H9 (cell line): ENCODE measurements around the gene CD3G. TPM values are rescaled to one million over a fixed set of nuclear protein-coding genes. Genes with fewer than 3 reads are reported as not detected.

Source experiments
- DNase-seq: peaks from one replicate; pipeline ENCODE4 v3.0.0-alpha.2; 2017
- H2AFZ ChIP-seq: one replicate; pipeline ENCODE4 v1.6.1; 2013; ENCODE audit warnings: mild to moderate bottlenecking, low read length, control low read depth, moderate library complexity
- H2AK5ac ChIP-seq: 2 replicates; pipeline ENCODE4 v1.6.1; 2013; ENCODE audit warnings: low read length, control low read depth, mixed read lengths; ENCODE audit not compliant: insufficient read length
- H2BK120ac ChIP-seq: one replicate; pipeline ENCODE4 v1.6.1; 2013; ENCODE audit warnings: low read depth, mild to moderate bottlenecking, low read length, control low read depth, inconsistent platforms; ENCODE audit not compliant: poor library complexity, severe bottlenecking
- H2BK12ac ChIP-seq: 2 replicates; pipeline ENCODE4 v1.6.1; 2013; ENCODE audit warnings: low read length, control low read depth, mixed read lengths, low read depth; ENCODE audit not compliant: insufficient read length
- H2BK15ac ChIP-seq: 2 replicates; pipeline ENCODE4 v1.6.1; 2013; ENCODE audit warnings: low read depth, low read length, control low read depth
- H2BK20ac ChIP-seq: one replicate; pipeline ENCODE4 v1.6.1; 2013; ENCODE audit warnings: low read depth, mild to moderate bottlenecking, low read length, control low read depth, inconsistent platforms; ENCODE audit not compliant: poor library complexity, severe bottlenecking
- H2BK5ac ChIP-seq: 2 replicates; pipeline ENCODE4 v1.6.1; 2013; ENCODE audit warnings: low read length, control low read depth, mixed read lengths; ENCODE audit not compliant: insufficient read length
- H3K14ac ChIP-seq: 2 replicates; pipeline ENCODE4 v1.6.1; 2013; ENCODE audit warnings: low read length, control low read depth; ENCODE audit not compliant: insufficient read depth
- H3K18ac ChIP-seq: 2 replicates; pipeline ENCODE4 v1.6.1; 2013; ENCODE audit warnings: low read depth, mild to moderate bottlenecking, mixed read lengths, low read length, control low read depth; ENCODE audit not compliant: insufficient read length
- H3K23ac ChIP-seq: 2 replicates; pipeline ENCODE4 v1.6.1; 2013; ENCODE audit warnings: low read length, control low read depth, mixed read lengths, low read depth; ENCODE audit not compliant: insufficient read length
- H3K23me2 ChIP-seq: 2 replicates; pipeline ENCODE4 v1.6.1; 2013; ENCODE audit warnings: low read depth, mild to moderate bottlenecking, mixed read lengths, low read length, control low read depth; ENCODE audit not compliant: insufficient read length, poor library complexity, severe bottlenecking
- H3K27ac ChIP-seq: 2 replicates; pipeline ENCODE4 v1.5.1; 2013; ENCODE audit warnings: low read length, control low read depth, mixed read lengths, low read depth; ENCODE audit not compliant: insufficient read length
- H3K27me3 ChIP-seq: 2 replicates; pipeline ENCODE4 v1.6.1; 2013; ENCODE audit warnings: low read length, control low read depth, inconsistent platforms; ENCODE audit not compliant: insufficient read depth
- H3K4ac ChIP-seq: 2 replicates; pipeline ENCODE4 v1.6.1; 2013; ENCODE audit warnings: low read depth, mild to moderate bottlenecking, control low read depth, inconsistent platforms, low read length, moderate library complexity
- H3K4me1 ChIP-seq: 2 replicates; pipeline ENCODE4 v1.6.1; 2013; ENCODE audit warnings: low read length, control low read depth, inconsistent platforms; ENCODE audit not compliant: insufficient read depth
- H3K4me2 ChIP-seq: 2 replicates; pipeline ENCODE4 v1.6.1; 2013; ENCODE audit warnings: low read length, control low read depth, mixed read lengths; ENCODE audit not compliant: insufficient read length, insufficient read depth
- H3K56ac ChIP-seq: 2 replicates; pipeline ENCODE4 v1.6.1; 2013; ENCODE audit warnings: low read depth, mild to moderate bottlenecking, mixed read lengths, low read length, control low read depth; ENCODE audit not compliant: insufficient read length
- H3K79me1 ChIP-seq: 2 replicates; pipeline ENCODE4 v1.6.1; 2013; ENCODE audit warnings: low read depth, mild to moderate bottlenecking, moderate library complexity, low read length, control low read depth, inconsistent platforms; ENCODE audit not compliant: insufficient read depth, poor library complexity, severe bottlenecking
- H3K79me2 ChIP-seq: 2 replicates; pipeline ENCODE4 v1.6.1; 2013; ENCODE audit warnings: low read length, control low read depth, inconsistent platforms; ENCODE audit not compliant: insufficient read depth
- H3K9ac ChIP-seq: 2 replicates; pipeline ENCODE4 v1.6.1; 2013; ENCODE audit warnings: low read length, control low read depth, mixed read lengths; ENCODE audit not compliant: insufficient read length; ENCODE audit errors: extremely low read depth
- H3K9me3 ChIP-seq: one replicate; pipeline ENCODE4 v1.6.1; 2013; ENCODE audit warnings: low read depth, low read length, inconsistent platforms; ENCODE audit not compliant: control insufficient read depth
- H3T11ph ChIP-seq: one replicate; pipeline ENCODE4 v1.6.1; 2013; ENCODE audit warnings: mild to moderate bottlenecking, low read length, control low read depth, inconsistent platforms
- H4K20me1 ChIP-seq: one replicate; pipeline ENCODE4 v1.6.1; 2013; ENCODE audit not compliant: control insufficient read depth, insufficient read length, insufficient read depth
- H4K5ac ChIP-seq: 2 replicates; pipeline ENCODE4 v1.6.1; 2013; ENCODE audit warnings: low read depth, mild to moderate bottlenecking, mixed read lengths, low read length, control low read depth; ENCODE audit not compliant: insufficient read length
- H4K8ac ChIP-seq: replicated peaks from 2 replicates; pipeline ENCODE4 v1.6.1; 2013; ENCODE audit warnings: low read length, control low read depth, mixed read lengths, low read depth; ENCODE audit not compliant: insufficient read length
- H4K91ac ChIP-seq: 2 replicates; pipeline ENCODE4 v1.6.1; 2013; ENCODE audit warnings: low read depth, mild to moderate bottlenecking, moderate library complexity, mixed read lengths, low read length, control low read depth; ENCODE audit not compliant: insufficient read length
- H3K27ac Mint-ChIP-seq, 3 experiments: 2 replicates in 2 of 3; 3 replicates in 1 of 3; pipeline ENCODE4 v1.8.0; 2020 to 2021; ENCODE audit warnings: mixed read lengths in 3 of 3, mild to moderate bottlenecking in 1 of 3, moderate library complexity in 1 of 3
- H3K27me3 Mint-ChIP-seq: 2 replicates; pipeline ENCODE4 v1.8.0; 2021; ENCODE audit warnings: low read depth, mild to moderate bottlenecking, moderate library complexity, mixed read lengths
- H3K36me3 Mint-ChIP-seq, 3 experiments: 2 replicates in 2 of 3; 3 replicates in 1 of 3; pipeline ENCODE4 v1.8.0; 2020 to 2021; ENCODE audit warnings: low read depth in 3 of 3, mixed read lengths in 3 of 3; ENCODE audit not compliant: insufficient read depth in 1 of 3
- H3K4me1 Mint-ChIP-seq, 2 experiments: 2 replicates each; pipeline ENCODE4 v1.8.0; 2020; ENCODE audit warnings: mixed read lengths in 2 of 2
- H3K4me3 Mint-ChIP-seq, 2 experiments: 2 replicates in 1 of 2; 3 replicates in 1 of 2; pipeline ENCODE4 v1.8.0; 2020 to 2021; ENCODE audit warnings: mild to moderate bottlenecking in 2 of 2, mixed read lengths in 2 of 2, moderate library complexity in 1 of 2
- H3K9me3 Mint-ChIP-seq, 2 experiments: 2 replicates in 1 of 2; 3 replicates in 1 of 2; pipeline ENCODE4 v1.8.0; 2020; ENCODE audit warnings: mild to moderate bottlenecking in 2 of 2, mixed read lengths in 2 of 2, moderate library complexity in 1 of 2
- CTCF ChIP-seq: fragments of 200-600 bp; sonication (generic); conservative IDR thresholded peaks from 3 replicates; pipeline ENCODE4 v1.8.0; 2021; ENCODE audit warnings: antibody characterized with exemption, mild to moderate bottlenecking
- WGBS: extraction: QIAGEN DNeasy Blood & Tissue Kit; methylation state at CpG from one replicate; pipeline ENCODE4 v1.1.7; 2013; ENCODE audit warnings: missing lambda C conversion rate, low lambda C conversion rate, mixed read lengths; ENCODE audit not compliant: insufficient read length; ENCODE audit errors: extremely low coverage; 5-methylcytosine and 5-hydroxymethylcytosine counted together
- total RNA-seq: library from RNA; stranded (reverse); gene quantifications from 2 replicates; pipeline ENCODE4 v1.2.1, GENCODE V29; 2021

CD3G gene
- total RNA-seq, 1 experiment from 2014 or later, result not detected

DNA sequence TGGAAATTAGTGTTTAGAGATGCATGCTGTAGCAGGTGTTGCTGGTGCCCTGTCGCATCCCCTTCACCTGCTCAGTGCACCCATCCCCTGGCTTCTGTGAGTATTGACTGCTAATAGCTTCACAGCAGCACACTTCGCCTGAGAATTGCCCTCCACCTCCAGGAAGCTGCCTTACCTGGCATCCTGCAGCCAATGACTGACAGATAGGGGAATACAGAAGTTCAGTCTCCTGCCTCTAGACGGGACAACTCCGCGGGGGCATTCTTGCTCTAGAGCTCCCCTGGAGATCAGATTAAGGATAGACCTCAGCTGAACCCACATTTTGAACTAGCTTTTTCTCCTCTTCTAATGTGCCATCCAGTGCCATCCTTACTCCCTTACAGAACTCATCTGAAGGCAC lies 48.9 kb upstream of the CD3G start:
- no peaks in the 10 kb centered on the region for H3K79me1 ChIP-seq

More for the DNA sequence above, 48.9 kb upstream of the CD3G start:
- Histone ChIP-seq H3K4me2 (no peak overlapping the region), H2BK20ac (no peak overlapping the region), H4K20me1 (no peaks in the 10 kb centered on the region), H4K8ac (no peak overlapping the region), H3K18ac (no peak overlapping the region), H3K9ac (no peak overlapping the region), H3K56ac (no peak overlapping the region), H3K4ac (no peak overlapping the region), H2BK15ac (no peak overlapping the region), H3K79me2 (no peaks in the 10 kb centered on the region), H2BK120ac (no peak overlapping the region), H2AK5ac (no peak overlapping the region), H2BK5ac (no peak overlapping the region), H2BK12ac (no peak overlapping the region), H3K27me3 (no peaks in the 10 kb centered on the region), H3K4me1 (no peaks in the 10 kb centered on the region), H3K23me2 (no peaks in the 10 kb centered on the region), H3K9me3 (no peaks in the 10 kb centered on the region), H3K14ac (no peak overlapping the region), H4K91ac (no peak overlapping the region), H4K5ac (no peak overlapping the region), H3K23ac (no peak overlapping the region), H3K27ac (no peak overlapping the region), H2AFZ (no peak overlapping the region), H3T11ph (no peak overlapping the region)
- peaks cover 21% of the 10 kb centered on the region for H3K27me3 Mint-ChIP-seq
- no CpG with 5 or more reads among the region's 5 CpGs for WGBS
- H3K36me3 Mint-ChIP-seq, result no peaks in the 10 kb centered on the region
- no peak overlapping the region for H3K27ac Mint-ChIP-seq
- H3K9me3 Mint-ChIP-seq, result no peaks in the 10 kb centered on the region
- no peak overlapping the region for H3K4me3 Mint-ChIP-seq
- peaks cover 4% of the 10 kb centered on the region in 2 experiments; a peak in 3 of 4 replicates for H3K4me1 Mint-ChIP-seq
- peak; percentile 45 for DNase-seq
- TF ChIP-seq CTCF, result no peak
